ENCODE results near the gene KAZN.

- TF ChIP-seq SNAI2 (CRISPR knock-in tag; IDR thresholded peaks at IDR 0.05) (no peak), ZFP3 (CRISPR knock-in tag; IDR thresholded peaks at IDR 0.05) (no peak), GLIS3 (CRISPR knock-in tag; IDR thresholded peaks at IDR 0.05) (no peak), CREB5 (CRISPR knock-in tag; IDR thresholded peaks at IDR 0.05; ENCODE audit: low read depth) (no peak), ZFP30 (CRISPR knock-in tag; IDR thresholded peaks at IDR 0.05) (no peak), ESRRG (CRISPR knock-in tag; IDR thresholded peaks at IDR 0.05) (no peak), TSHZ2 (CRISPR knock-in tag; IDR thresholded peaks at IDR 0.05) (no peak), ZNF8 (CRISPR knock-in tag; IDR thresholded peaks at IDR 0.05) (no peak), CSRNP3 (CRISPR knock-in tag; IDR thresholded peaks at IDR 0.05) (no peak), ARNTL (CRISPR knock-in tag; IDR thresholded peaks at IDR 0.05; ENCODE audit: borderline replicate concordance, low read depth) (no peak)
Measured at GRCh38 chr1:14774225-14774624, 175.7 kb downstream of the KAZN start.
